Uterus (tissue), 2 donors: ENCODE data around the gene P2RX5.

Source experiments
- POLR2A ChIP-seq, 2 donors: fragments of 450-650 bp; IDR thresholded peaks; one replicate each; pipeline ENCODE4 v1.6.1; 2016; ENCODE audit warnings: antibody characterized with exemption in 2 of 2, mild to moderate bottlenecking in 1 of 2, moderate library complexity in 1 of 2
- TF ChIP-seq, protein P1 (sequence below), 4 experiments: fragments of 200-600 bp in 2 of 4; fragments of 450-650 bp in 2 of 4; sonication (generic) in 2 of 4; IDR thresholded peaks; one replicate each; pipeline ENCODE4 v1.5.1; 2016 to 2019; ENCODE audit warnings: antibody characterized with exemption in 4 of 4, mild to moderate bottlenecking in 2 of 4, moderate library complexity in 1 of 4

- no peak for TF ChIP-seq POLR2A (IDR thresholded peaks at IDR 0.05)
- TF ChIP-seq, protein P1, sequence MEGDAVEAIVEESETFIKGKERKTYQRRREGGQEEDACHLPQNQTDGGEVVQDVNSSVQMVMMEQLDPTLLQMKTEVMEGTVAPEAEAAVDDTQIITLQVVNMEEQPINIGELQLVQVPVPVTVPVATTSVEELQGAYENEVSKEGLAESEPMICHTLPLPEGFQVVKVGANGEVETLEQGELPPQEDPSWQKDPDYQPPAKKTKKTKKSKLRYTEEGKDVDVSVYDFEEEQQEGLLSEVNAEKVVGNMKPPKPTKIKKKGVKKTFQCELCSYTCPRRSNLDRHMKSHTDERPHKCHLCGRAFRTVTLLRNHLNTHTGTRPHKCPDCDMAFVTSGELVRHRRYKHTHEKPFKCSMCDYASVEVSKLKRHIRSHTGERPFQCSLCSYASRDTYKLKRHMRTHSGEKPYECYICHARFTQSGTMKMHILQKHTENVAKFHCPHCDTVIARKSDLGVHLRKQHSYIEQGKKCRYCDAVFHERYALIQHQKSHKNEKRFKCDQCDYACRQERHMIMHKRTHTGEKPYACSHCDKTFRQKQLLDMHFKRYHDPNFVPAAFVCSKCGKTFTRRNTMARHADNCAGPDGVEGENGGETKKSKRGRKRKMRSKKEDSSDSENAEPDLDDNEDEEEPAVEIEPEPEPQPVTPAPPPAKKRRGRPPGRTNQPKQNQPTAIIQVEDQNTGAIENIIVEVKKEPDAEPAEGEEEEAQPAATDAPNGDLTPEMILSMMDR (IDR thresholded peaks at IDR 0.05): no peak
Measured at GRCh38 chr17:3704931-3705717, 9.2 kb upstream of the P2RX5 start.
